Stromal cell of bone marrow (primary cell): ENCODE results near the gene GALP.
"Not testable (repeated sequence)": the region's sequence is repeated elsewhere in the genome, so short reads cannot be mapped to it uniquely, and the experiment has no call there.

Experiments used
- DNase-seq: peaks from one replicate; pipeline ENCODE4 v3.0.0-alpha.2; 2012; ENCODE audit warnings: low read depth

GALP gene

DNA sequence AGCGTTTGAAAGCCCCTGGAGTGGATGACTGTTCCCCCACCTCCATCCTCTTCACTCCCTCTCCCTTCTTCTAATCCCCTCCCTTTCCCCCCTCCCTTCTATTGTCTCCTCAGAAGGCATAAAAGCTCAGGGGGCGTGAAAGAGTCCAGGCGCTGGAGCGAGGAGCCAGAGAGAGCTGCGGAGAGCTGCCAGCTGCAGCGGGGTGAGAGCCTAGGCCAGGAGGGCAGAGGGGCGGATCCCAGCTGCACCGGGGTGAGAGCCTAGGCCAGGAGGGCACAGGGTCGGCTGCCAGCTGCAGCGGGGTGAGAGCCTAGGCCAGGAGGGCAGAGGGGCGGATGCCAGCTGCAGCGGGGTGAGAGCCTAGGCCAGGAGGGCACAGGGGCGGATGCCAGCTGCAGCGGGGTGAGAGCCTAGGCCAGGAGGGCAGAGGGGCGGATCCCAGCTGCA is at the start of gene GALP:
Gene GALP, plus strand, starts transcription at position 148 of the 447 bp plus-strand sequence. CDS start 1,101 bp downstream, outside the sequence.
- DNase-seq: not testable (repeated sequence)

DNA sequence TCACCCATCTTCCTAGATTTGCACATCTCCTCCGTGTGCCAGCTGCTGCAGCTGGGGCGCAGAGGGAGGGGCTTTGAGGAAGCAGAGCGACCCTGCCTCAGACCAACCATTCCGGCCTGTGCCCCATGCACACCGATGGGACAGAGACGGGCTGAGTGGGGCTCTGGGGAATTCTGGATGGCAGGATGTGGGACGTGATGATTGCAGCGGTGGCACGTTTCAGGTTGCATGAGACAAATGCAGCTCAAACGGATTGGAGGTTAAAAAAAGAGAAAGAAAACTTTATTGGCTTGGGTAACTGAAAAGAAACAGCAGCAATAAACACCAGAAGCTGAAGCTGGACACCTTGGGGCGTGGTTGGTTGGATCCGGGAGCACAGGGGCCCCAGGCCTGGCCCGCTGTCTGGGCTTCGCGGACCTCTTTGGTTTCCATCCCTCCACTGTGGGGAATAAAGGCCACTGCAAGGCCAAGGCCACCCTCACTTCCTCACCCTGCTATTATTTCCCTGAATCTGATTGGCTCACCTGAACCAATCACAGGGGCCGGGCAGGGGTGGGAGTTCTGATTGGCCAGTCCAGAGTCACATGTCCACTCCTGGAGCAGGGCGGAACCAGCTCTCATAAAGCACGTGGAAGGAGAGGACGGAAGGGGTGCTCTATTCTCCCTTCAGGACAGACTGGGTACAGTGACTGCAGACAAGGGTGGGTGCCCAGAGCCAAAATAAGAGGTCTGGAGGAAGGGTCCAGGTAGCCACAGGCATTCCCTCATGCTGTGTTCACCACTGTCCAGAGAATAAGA is 48.6 kb upstream of the GALP start:
- no peak for DNase-seq

DNA sequence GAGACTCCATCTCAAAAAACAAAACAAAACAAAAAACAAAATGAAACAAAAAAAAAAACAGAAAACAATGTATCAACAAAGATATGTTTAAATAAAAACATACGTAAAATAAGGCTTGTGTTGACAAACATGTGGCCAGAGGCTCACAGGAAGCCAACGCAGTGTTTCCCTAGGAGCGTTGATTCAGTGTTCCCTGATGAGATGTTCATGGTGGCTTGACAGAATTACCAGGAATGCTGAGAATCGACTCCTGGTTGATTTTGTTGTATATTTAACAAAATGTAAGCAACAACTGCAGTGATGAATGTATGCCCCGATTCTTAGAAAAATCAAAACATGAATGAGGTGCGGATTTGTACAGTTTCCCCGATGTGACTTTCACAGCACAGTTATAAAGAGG is 45.8 kb upstream of the GALP start:
- no peak for DNase-seq

DNA sequence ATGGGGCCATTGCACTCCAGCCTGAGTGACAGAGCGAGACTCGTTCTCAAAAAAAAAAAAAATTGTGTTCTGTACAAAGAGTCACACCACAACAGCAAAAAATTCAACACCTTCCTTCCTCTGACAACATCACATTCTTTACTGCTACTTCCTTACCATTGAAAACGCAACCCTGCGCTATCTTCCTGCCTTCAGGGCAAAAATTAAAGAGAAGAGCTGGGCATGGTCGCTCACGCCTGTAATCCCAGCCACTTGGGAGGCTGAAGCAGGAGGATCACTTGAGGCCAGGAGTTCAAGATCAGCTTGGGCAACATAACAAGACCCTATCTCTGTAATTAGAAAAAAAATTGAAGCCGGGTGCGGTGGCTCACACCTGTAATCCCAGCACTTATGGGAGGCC is 44.2 kb upstream of the GALP start:
- no peak for DNase-seq

DNA sequence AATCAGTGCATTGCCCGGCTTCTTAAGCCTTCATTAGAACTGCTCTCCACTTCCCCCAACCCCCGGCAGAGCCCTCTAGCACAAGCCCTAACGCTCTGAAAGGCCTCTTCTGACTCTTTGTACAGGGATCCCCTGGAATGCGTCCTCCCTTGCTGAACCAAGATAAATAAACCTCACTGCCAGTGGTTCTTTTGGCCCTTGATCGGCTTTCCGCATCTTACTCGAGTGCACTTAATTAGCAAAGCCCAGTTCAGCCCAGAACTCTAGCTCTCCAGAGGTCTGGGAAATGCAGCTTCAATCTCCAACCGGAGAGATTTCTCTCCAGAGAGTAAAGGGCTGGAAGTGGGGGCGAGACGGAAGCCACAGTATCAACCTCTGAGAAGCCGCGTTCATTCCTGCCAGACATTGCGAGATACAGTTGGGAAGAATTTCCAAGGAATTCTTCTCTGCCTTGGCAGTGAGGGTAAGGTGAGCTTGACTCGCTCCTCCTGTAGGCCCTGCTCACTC is 43.4 kb upstream of the GALP start:
- peak; percentile 75 for DNase-seq

DNA sequence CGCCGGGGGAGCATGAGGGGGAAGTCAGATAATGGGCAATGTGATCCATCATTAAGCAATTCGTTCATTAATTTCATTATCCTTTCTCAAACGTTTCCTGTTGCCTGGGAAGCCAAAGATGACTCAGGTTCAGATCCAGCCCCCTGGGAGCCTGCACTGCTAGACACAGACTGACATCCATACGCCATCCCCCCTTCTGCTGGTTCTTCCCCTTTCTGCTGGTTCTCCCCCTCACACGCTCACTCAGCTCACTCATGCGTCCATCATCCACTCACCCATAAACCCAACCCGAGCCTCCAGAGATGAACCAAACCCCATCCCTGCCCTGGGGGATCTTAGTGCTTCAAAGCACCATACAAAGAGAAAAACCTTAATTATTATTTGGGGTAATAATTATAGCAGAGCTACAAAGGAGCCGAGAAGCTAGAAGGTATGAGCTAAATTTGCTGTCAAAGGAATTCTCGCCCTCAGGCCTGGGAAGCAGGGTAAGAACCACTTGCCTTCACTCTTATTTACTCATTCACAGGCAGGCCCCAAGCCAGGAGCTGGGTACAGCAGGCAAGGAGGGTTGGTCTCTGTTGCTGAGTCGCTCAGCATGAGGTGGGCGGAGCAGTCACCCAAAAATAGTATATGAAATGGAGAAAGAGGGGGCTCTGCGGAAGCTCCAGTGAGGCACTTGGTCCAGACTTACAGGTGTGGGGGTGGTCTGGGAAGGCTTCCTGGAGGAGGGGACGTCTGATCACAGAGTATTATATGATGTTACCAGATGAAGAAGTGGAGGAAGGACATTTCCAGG is 41.8 kb upstream of the GALP start:
- no peak for DNase-seq

DNA sequence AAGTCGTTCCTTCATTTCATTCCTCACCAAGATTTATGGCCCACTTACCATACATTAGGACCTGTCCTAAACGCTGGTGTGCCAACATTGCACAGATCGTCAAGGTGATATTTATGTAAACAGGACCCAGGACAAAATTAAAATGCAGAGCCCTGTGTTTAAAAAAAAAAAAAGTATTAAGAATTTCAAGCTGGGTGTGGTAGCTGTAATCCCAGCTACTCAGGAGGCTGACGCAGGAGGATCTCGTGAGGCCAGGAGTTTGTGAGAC is 41.2 kb upstream of the GALP start:
- DNase-seq: no peak

DNA sequence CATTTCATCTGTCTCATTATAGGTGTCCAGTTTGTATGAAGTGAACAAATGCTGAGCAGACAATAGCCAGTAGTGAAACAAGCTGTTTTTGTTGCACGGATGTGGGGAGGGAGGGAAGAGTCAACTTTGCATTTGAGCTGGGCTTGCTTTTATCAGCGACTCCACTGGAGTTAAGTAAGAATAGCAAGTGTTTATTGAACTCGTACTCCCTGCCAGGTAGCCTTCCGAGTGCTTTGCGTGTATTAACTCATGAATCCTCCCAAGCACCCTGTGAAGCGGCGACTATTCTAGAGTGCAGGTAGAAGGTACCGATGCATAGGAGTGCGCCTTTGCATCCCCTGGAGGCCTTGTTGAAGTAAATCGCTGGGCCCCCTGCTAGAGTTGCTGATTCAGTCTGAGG is 39.4 kb upstream of the GALP start:
- no peak for DNase-seq

DNA sequence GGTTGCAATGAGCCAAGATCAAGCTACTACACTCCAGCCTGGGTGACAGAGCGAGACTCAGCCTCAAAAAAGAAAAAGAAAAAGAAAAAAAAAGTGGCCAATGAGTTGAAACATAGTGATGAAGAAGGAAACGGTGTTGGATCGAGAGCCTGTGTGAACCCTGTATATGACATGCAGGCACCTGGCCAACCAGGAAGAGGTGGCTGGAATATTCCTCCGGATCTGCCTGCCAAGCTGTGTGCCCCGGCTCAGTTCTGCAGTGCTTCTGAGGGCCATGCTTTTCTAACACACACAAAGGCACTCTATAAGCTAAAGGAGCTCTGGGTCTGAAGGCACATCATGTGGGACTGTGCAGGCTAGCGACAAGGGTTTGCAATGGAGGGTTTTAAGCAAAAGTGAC is 38.4 kb upstream of the GALP start:
- DNase-seq: no peak

DNA sequence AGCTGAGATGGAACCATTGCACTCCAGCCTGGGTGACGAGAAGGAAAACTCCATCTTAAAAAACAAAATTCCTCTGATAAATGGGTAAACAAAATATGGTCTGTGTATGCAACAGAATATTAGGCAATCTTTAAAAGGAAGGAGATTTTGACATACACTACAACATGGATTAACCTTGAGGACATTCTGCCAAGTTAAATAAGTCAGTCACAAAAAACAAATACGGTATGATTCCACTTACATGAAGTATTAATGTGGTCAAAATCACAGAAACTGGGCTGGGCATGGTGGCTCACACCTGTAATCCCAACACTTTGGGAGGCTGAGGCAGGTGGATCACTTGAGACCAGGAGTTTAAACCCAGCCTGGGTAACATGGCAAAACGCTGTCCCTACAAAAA is 37.7 kb upstream of the GALP start:
- no peak for DNase-seq

DNA sequence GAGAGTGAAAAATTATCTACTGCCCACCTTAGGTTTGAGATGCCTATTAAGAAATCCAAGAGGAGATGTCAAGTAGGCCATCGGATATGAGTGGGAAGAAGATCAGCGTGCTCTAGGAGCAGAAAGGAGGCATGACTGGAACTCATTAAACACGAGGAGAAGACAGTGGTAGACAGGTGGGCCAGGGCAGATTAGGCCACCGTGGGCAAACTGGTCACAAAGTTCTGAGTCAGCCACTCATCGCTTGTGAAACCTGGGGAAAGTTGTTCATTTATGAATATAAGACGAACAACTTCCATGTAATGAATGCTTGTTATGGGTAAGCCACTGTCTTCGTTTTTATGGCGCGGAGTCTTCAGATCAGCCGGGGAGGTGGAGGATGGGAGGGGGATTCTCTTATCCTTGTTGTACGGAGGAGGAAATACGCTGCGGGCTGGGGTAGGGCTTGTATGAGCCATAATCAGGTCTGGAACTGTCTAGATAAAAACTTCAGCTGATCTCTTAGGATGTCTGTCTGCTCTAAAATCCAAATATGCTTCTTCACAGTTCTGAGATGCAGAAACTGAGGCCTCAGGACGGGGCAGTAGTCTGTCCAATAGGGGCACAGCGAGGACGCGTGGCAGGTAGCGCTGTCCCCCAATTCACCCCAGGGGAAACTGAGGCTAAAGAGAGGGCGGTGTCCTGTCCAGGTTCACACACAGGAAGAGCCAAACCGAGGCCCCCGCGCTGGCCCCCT is 35.8 kb upstream of the GALP start:
- DNase-seq: no peak

DNA sequence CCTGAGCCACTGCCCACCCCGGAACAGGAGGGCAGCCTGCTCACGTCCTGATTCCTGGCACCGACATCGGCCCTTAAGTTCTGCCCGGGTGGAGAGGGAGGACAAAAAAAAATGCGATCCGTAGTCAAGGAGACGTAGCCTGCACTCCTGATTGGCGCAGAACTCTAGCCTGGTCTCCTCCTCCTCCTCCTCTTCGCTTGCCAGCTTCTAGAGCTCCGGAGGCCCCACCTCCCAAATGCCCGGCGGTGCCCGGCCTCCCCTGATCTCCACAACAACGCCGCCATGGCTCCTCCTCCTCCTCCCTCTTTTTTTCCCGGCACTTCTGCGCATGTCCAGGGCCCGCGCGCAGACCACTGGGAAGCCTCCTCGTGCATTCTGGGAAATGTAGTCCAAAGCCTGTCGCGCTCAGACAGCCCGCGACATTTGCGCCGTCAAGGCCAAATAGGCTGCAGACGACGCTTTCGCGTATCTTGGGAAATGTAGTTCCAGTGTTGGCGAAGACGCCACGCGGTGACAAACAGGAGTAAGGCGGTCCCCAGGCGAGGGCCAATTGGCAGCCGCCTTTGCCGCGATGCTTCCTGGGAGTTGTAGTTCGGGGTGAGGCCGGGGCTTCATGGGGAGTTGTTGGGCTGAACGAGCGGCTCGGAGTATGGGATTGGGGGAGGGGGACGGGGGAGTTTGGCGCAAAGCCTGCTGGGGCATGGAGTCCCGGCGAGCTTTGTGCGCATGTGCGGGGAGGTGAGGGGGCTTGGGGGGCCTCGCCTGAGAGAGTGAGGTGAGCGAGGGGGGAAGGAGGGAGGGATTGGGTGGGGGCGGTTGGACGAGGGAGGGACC is 35.0 kb upstream of the GALP start, which contains the start of gene ZNF444:
Gene ZNF444, plus strand, starts transcription at position 705 of the 834 bp plus-strand sequence. CDS start 5,625 bp downstream, outside the sequence.
- peak; percentile 98 for DNase-seq

DNA sequence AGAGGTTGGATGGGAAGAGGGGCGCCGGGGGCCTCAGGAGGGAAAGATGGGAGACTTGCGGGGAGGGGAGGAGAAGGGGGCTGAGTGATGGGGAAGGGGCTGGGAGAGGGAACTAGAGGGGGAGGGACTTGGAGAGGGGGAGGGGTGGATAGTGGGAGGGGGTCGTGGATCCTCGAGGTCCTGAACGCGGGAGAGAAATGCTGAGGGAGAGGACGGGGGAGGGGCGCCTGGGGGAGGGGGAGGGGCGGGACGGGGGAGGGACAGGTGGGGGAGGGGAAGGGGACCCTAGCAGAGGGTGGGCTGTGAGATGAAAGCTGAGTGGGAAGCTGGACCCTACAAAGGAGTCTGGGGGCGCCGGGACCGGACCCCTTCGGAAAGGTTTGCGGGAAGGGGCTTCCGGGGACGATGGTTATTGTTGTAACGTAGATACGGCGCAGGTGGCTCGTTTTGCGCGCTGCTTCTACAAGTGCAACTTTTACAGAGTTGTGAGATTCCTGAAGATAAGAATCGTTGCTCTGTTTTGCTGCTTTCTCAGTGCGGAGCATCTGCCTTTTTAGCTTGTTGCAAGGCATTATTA is 34.3 kb upstream of the GALP start:
- no peak for DNase-seq

DNA sequence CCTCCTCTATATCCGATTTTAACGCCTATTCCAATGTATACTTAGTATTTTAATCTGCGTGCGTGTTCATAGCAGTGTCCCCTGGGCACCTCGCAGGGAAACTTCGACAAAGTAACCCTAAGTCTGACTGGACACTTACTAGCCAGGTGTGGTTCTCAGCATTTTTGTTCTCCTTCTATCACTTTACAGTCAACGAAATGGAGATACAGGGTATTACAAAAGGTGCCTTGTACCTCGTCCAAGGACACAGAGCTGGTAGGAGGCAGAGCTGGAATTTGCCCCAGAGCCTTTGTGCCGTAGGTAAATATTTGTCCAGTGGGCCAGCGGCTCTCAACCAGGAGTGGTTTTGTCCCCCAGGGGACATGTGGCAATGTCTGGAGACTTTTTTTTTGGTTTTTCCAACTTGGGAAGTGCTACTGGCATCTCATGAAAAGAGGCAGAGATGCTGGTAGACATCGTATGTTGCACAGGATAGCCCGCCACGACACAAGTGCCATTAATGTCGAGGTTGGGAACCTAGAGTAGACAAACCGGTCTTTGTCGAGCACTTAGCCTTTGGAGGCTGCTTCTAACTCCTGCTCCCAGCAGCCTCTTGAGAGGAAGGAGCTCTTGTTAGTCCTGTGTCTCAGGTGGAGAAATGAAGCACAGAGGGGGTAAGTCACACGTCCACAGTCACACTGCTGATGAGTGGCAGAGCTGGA is 33.6 kb upstream of the GALP start:
- DNase-seq: no peak

DNA sequence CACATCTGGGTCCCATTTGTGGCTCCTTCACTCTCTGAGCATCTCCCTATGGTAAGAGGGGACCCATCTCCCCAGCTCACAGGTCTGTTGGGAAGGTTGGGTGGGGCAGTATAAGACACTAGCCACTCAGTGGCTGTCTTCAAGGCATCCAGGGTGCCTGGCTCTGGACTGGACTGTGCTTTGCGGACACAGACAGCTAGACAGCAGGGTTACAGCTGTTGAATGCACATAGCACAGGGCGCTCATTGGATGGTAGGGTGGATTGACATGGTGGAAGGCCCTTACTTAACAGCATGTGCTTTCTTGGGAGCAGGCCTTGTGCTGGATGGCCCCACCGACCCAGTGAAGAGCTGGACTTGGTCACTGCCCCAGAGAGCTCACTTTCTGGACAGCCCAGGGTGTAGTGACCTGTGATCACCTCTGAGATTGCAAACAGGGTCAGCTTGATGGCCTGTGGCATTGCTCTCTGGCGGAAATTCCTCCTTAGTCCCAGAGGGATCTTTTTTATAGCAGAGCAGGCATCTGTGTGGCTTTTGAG is 32.8 kb upstream of the GALP start:
- no peak for DNase-seq

DNA sequence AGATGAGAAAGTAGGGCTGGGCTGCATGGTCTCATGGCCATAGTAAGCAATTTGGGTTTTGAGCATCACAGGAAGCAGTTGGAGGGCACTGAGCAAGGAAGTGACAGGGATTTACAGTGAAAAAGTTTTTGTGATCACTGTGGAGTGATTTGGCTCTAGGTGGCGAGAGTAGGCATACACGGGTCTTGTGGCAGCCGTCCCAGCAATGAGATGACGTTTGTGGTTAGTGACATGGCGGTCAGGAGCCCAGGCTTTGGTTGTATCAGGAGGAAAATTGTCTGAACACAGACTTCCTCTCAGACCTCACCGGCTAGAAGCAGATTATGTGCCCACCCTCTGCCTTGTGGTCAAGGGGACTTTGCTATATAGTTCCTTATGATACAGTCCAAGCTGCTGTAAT is 31.4 kb upstream of the GALP start:
- no peak for DNase-seq

DNA sequence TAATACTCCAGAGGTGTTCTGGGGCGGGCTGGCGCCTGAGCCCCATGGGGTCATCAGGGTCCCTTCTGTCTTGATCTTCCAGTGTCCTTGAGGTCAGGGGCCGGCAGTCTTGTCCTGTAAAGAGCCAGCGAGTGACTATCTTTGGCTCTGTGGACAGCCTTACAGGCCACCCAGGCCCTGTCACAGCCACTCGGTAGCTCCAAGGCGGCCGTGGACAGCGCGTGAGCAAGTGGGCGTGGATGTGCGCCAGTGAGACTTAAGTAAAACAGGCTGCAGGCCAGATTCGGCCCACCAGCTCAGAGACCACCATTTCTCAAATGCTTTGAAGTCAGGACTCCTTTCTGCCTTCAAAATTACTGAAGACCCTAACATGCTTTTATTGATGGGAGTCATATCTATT is 31.0 kb upstream of the GALP start:
- no peak for DNase-seq

DNA sequence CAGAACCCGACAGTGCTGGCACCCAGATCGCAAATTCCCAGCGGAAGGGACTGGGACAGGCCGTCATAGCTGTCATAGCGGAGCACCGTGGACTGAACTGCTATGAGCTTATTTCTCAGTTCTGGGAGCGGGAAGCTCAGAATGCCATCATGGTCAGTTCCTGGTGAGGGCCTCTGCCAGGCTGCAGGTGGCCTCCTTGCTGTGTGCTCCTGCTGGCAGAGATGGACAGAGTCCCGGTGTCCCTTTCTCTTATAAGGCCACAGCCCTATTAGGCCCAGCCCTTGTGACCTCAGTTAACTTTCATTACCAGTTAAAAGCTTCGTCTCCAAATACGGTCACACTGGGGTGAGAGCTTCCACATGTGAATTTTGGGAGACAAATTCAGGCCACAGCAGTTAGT is 30.1 kb upstream of the GALP start:
- no peak for DNase-seq

DNA sequence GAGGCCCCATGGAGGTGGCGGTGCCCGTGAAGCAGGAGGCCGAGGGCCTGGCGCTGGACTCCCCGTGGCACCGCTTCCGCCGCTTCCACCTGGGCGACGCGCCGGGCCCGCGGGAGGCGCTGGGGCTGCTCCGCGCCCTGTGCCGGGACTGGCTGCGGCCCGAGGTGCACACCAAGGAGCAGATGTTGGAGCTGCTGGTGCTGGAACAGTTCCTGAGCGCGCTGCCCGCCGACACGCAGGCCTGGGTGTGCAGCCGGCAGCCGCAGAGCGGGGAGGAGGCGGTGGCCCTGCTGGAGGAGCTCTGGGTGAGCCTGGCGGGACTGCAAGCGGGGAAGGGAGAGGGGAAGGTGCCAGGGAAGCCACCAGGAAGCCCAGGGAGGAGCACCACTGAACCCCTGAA is 28.9 kb upstream of the GALP start:
- no peak for DNase-seq

DNA sequence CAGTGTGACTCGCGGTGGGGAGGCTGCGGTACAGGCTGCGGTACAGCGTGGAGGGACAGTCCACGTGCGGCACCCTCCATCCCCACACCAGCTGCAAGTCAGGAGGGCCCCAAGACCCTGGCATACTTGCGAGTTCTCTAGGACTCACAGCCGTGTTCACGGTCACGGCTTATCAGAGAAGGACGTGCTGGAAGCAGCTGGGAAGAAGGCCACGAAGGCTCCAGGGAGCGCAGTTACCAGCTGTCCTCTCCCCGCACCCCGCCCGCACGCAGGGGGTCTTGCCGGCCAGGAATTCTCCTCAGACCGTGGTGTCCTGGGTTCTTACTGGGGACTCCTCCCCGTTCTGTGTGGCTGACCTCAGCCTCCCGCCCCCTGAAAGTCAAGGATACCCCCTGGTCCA is 28.5 kb upstream of the GALP start:
- no peak for DNase-seq
